GM18873 (cell line): Measurements from ENCODE around the gene SKI.
"Not testable (repeated sequence)": the region's sequence is repeated elsewhere in the genome, so short reads cannot be mapped to it uniquely, and the experiment has no call there.

Experiments
- ATAC-seq: cut with Tn5 transposase; IDR thresholded peaks from one replicate; pipeline ENCODE4 v1.9.1; 2021; ENCODE audit warnings: mild to moderate bottlenecking, moderate library complexity, moderate number of reproducible peaks; ENCODE audit not compliant: unreplicated experiment, low FRiP score

The SKI gene

DNA sequence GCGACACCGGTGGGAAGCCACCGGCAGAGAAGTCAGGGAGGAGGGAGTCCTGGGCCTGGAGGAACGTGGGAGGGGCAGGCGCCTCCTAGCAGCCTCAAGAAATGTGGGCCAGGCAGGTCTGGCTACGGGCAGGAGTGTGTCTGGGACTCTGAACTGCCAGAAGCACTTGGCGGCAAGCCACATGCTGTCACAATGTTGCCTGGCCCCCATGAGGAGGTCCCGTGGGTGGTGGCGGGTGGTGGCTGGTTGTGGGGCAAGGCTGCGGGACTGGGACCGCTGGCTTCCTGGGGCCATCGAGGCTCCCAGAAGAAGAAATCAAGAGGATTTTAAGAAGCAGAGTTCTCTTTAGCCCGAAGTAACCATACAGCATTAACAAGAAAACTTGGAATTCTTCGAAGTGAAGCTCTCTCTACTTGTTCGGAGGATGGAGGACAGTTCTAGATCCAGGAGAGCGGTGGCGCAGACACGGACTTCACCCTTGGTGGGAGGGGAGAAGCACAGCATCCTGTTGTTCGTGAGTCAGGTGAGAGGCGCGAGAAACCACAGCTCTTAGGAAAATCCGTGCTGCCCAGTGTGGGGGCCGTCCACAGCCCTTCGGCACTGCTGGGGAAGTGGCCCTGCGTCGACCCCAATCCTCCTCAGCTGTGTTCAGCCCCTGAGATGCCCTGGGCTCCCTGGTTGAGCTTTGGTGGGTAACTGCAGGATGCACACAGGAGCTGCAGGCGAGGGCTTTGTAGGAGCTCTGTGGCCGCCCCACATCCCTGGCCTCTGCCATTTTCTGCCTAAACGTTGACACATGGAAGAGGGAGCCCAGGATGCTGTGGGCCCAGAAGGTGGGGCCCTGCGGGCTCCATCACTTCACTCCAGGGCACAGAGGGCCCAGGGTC lies 12.4 kb downstream of the SKI start:
- ATAC-seq, result no peak

DNA sequence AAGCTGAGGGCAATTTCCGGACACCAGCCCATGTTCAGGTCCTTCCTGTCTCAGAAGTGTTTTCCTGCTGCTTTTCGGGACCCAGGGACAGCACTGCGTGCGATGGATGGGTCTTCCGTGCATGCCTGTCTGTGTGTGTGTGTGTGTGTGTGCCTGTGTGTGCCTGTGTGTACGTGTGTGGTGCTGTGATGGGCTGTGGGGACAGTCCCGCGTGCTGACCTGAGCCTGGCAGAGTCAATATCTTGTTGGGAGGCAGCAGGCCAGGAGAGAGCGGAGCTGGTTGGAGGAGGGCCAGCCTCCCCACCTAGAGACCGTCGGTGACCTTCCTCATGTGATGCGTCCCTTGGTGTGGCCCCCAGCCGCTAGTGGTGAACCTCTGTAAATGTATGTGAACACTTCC lies 13.7 kb downstream of the SKI start:
- ATAC-seq, result no peak

DNA sequence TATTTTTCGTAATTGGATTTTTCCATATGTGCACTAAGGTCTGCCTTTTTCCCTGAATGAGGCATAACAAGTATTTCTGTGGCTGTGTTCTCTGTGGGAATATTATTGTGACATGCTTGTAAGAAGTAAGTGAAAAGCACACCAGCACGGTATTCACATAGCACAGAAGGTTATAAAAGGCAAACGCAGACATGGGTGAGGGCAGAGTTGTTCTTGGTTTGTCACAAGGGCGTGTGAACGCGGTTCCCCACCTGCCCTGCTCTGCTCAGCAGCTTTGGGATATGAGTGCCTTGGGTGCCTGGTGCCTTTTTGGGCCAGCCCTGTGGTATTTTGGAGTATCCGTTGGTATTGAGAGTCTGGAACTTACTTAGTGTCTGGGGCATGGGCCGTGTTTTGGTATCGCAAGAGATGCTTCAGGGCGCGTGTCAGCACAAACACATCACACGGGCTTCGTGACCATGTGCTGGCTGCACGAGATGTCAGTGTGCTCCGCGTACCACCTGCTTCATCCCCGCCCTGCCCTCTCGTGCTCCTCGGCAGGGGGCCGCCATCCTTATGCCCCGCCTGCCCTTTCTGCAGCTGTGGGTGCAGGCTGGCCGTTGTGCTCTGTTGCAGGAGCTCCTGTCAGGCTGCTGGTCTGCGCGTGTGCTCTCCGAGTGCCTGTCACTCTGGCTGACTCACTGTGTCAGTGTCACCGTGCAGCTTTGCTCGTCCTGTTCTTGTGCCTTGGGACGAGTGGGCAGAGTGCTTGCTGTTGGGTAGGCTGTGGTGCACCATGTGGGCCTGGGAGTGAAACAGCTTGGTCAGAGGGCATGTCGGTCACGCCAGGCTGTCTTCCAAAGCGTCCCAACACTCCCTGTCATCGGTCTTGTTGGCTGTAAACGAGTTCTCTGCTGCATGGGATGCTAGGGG lies 15.0 kb downstream of the SKI start:
- ATAC-seq, result no peak

DNA sequence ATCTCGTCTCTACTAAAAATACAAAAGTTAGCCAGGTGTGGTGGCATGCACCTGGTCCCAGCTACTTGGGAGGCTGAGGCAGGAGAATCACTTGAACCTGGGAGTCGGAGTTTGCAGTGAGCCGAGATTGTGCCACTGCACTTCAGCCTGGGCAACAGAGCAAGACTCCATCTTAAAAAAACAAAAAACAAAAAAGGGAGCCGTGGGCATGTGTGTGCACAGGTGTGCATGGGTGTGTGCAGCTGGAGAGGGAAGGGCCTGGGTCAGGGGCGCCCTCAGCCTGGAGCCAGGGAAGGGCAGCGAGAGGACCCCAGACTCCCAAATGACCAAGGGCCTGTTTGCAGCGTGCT lies 18.9 kb downstream of the SKI start:
- ATAC-seq, result not testable (repeated sequence)

DNA sequence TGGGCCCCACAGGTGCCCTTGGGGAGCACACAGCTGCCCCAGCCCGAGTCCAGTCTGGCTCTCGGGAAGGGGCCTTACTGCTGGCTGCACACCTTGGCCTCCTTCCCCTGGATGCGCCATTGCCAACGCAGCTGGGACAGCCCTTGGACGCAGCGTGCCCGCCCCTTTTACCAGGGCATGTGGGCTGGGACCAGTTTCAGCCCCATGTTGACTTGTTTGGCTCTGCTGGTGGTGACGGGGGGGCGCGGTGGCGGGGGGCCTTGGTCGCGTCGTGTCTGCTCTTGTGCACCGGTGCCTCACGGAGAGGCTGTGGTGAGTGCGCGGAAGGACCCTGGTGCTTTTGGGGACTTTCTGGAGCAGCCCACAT lies 19.6 kb downstream of the SKI start:
- ATAC-seq, result no peak

DNA sequence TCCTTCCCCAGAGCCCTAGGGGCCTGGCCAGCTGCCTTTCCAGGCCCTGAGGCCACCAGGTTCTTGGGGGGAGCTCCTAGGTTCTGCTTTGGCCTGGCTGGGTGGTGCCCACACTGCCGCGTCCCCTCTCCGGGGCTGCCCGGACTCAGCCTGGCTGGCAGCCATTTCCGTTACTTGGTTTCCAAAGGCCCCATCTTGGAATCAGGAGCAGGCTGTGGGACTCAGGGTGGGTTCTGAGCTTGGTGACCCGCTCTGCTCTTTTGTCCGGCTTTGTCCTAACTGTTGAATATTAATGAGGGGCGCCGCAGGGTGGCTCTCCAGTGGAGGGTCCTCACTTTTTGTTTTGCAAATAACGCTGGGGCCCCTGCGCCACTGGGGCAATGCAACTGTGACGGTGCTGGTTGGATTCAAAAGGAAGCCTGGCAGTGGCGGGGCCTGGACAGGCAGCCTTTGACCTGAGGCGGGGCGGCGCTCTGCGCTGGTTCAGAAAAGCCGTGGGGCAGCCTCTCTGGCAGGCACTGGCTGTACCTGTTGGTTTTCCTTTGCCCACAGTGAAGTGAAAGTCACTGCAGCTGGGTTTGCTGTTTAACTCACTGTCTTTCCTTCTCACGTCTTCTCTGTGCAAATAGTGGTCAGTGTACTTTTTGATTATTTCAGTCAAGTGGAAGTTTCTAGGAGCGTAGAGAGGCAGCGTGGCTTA lies 20.2 kb downstream of the SKI start:
- ATAC-seq, result no peak

DNA sequence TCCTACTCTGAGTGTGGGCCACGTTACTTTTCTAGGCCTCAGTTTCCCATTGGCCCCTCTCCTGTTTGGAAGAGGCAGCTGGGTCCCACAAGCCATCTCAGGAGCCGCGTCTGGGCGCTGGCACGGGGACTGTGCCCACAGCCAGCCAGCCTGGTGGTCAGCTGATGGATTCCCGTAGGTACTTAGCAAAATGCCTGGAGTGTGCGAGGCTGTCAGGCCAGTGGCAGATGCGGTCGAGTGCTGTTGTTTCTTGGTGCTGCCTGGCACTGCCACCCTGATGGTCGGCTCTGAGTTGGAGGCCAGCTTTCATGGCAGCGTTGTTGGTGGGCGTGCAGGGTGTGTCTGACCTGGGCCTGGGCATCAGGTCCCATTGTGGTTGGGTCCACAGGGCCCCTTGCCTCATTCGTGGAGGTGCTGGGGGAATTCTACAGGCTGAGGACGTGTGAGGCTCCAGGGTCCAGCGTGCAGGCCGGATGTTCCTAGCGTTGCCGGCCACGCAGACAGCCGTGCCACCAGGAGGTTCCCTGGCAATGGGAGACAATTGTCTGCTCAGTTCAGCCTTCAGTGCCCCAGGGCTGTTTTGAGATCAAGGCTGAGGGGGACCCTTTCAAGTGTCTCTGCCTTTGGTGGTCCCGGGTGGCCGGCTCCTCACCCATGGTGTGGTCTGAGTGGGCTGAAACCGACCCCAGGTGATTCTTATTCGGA lies 20.9 kb downstream of the SKI start:
- ATAC-seq, result no peak

DNA sequence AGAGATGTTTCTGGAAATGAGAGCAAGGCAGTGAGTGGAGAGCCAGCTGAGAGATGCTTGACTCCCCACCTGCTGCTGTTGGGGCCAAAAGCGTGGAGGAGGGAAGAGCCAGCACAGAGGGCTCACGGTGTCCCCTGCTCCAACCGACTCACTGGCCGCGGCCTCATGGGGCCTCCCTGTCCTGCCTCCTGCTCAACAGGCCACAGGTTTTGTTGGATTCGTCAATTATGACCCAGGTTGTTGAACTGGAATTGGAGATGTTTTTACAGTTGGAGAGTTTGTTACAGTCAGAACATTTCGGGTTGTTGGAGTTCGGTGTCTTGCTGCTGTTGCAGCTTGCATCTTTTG lies 21.4 kb downstream of the SKI start:
- ATAC-seq, result no peak

DNA sequence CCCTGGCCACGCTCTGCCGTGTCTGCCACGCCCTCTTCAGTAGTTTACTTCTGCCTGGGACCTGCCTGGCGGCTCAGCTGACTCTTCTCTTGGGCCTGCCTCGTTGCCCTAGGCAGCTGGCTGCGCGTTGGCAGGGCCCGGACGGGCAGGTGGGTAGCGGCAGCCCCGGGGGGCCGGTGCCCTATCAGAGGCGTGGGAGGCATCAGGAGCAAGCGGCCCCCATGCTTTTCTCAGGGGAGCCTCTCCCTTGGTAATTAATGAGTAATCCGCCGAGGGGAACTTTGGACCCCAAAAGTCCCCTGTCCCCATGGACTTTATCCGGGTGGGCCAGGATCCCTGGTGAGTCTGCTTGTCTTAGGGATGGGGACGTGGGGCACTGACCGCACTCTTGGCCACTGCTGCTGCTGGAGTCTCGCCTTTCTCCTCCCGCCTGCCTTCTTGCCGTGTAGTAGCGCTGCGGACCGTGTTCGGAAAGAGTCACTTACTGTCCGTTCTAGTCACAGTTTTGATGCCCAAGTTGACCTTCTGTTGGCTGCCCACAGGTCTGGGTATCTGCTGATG lies 22.7 kb downstream of the SKI start:
- no peak for ATAC-seq

DNA sequence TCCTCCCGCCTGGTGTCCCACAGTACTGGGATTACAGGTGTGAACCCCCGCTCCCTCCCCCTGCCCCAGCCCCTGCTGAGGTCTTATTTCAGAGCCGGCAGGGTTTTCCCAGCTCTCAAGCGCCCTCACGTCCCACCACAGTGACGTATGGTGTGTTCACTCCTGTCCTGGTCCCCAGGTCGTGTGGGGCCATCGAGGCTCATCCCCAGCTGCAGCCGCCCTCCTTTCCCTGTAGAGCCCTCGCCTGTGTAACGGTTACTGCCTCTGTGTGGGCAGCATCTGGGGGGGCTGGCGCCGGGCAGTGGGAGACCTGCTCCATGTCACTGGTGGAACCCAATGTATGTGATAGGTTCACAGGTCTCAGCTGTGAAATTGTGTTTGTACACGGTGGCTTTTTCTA lies 23.2 kb downstream of the SKI start:
- ATAC-seq, result no peak

DNA sequence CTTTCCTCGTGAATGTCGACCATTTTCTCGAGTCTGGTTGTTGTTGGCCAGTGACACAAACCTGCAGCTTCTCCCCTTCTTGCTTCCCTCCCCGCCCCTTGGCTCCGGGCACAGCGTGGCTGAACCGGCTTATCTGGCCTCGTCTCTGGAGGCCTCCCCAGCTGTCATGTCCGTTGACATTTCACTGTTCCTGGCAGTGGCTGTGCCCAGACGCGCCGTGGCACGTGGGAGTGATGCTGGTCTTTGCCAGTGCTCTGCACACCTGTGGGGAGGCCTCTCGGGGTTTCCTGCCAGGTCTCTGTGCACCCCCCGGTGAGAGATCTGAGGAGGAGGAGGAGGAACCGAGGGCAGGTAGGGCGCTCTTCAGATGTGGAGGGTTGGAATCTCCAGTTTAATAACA lies 23.7 kb downstream of the SKI start:
- no peak for ATAC-seq

DNA sequence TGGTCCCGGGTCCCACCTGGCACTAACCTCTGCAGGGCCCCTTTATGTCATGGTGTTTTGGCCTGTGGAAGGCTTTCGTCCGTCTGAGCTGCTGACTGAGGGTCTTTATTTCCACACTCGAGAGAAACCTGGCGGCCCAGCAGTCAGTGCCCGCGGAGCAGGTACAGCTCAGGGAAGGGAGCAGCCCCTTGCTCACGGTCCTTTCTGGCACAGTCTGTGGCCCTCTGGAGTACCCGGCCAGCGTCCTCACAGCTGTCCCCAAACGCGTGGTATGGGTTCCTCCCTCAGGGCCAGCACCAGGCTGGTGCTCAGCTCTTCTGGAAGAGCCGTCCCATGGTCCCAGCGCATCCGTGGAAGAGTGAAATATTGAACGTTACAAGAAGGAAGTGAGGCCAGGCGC lies 24.3 kb downstream of the SKI start:
- ATAC-seq, result no peak

DNA sequence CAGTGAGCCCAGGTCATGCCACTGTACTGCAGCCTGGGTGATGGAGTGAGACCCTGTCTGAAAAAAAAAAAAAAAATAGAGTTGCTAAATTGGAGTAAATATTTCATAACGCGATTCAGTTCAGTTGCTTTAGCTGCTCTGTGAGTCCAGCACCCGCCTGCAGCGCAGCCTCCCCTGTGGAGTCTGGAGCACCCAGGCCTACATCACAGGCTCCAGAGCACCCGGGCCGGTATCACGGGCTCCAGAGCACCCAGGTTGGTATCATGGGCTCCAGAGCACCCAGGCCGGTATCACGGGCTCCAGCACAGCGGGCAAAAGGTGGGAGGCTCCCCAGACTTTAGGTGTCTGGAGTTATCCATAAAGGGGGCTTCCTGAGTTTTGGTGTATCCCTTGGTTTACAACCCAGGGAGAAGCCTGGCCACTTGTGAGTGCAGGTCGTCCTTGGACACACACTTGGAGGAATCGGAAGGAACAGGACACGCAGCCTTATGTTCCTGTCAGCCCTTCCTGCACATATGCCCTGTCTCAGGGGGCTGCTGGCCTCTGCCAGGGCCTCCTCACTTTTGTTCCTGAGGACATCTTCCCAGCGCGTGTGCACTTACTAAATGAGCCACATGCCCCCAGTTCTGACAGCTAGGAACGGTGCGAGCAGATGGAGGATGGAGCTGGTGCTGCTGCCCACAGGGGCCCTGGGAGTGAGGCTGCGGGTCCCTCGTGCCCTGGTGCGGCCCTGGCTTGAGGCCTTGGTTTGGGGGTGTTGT lies 25.1 kb downstream of the SKI start:
- no peak for ATAC-seq

DNA sequence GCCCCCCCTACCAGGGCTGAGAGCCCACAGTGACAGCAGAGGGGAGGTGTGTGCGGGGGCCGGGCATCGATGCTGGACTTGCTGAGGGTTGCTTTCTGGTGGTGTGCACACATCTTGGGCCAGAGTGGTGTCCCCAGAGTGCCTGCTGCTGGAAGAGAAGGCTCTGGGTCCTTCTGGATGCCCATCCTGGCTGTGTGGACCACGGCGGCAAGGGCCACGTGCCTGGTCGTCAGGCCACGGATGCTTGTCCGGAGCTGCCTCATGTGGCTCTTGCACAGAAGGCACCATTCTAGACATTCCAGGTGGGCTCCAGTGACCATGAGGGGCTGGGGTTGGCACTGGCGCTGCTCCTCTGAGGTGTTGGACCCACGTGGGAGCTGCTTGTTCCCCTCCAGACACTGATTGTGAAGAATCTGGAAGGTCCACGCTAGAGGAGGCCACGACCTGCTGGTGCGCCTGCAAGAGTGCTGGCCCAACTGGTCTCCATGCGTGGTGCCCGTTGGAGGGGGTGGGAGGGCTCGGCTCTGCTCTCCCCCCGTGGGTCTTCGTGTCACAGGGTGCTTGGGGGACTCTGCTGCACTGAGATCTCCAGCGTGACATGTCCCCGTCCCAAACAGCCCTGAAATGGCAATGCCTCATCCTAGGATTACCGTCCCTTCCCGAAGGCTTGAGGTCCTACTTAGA lies 25.8 kb downstream of the SKI start:
- no peak for ATAC-seq

DNA sequence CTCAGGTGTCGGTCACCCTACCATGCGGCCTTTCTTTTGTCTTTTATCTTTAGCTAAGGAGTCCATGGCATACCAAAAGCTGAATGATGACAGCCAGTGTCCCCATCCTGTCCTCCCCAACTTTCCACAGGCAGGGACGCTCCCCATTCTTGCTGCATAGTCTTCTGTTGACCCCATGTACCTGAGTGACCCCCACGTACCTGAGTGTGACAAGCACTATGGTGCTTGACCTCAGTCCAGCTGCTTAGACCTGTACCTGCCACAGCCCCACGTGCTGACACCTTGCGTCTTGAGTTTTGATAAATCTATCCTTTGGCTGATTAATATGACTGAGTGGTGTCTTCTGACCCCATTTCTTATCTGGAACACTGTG lies 26.9 kb downstream of the SKI start:
- ATAC-seq, result no peak

DNA sequence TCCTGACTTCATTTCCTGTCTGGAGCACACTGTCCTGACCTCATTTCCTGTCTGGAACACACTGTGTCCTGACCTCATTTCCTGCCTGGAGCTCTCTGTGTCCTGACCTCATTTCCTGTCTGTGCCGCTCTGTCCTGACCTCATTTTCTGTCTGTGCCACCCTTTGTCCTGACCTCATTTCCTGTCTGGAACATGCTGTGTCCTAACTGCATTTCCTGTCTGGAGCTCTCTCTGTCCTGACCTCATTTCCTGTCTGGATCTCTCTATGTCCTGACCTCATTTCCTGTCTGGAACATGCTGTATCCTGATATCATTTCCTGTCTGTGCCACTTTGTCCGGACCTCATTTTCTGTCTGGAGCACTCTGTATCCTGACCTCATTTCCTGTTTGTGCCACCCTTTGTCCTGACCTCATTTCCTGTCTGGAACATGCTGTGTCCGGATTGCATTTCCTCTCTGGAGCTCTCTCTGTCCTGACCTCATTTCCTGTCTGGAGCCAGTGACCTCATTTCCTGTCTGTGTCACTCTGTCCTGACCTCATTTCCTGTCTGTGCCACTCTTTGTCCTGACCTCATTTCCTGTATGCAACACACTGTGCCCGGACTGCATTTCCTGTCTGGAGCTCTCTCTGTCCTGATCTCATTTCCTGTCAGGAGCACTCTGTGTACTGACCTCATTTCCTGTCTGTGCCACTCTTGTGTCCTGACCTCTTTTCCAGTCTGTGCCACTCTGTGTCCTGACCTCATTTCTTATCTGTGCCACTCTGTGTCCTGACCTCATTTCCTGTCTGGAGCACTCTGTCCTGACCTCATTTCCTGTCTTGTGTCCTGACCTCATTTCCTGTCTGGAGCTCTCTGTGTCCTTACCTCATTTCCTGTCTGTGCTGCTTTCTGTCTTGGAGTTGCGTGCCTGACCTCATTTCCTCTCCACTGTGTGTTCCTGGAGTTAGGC lies 27.6 kb downstream of the SKI start:
- no peak for ATAC-seq

DNA sequence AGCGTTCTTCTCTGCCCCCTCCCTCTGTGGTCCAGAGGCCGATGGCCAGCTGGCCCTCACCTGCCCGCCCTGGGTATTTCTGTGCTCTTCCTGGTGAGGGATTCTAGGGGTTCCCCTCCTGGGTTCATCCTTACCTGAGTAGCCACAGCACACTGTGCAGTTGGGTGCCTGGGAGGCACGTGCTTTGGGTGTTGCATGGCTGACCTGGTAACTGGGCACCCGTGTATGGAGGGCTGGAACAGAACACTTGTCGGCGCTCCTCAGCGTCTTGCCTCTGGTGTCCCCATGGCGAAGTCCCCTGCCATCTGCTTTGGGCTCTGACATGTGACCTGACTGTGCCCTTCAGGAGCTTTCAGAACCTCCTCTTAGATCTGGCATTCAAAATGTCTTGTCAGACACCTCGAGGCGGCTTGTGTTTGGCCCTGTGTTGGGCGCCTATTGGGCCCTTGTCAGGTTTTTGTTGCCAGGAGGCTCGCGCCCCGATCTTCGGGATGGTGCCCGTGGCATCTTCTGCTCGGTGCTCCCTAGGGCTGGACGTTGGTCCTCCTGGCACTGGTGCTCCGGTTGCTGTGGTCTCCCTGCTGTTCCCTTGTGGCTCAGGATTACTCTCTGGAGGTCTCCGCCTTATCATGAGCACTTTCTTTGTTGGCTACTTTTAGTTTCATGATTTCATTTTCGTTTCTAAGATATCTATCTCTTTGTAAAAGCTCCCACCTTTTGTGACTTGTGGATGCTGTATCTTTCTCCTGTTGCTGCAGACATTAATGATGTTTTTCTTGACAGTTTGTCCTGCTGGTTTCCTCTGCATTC lies 28.5 kb downstream of the SKI start:
- no peak for ATAC-seq
